ENCODE data around the gene MYL1.

The MYL1 gene

DNA sequence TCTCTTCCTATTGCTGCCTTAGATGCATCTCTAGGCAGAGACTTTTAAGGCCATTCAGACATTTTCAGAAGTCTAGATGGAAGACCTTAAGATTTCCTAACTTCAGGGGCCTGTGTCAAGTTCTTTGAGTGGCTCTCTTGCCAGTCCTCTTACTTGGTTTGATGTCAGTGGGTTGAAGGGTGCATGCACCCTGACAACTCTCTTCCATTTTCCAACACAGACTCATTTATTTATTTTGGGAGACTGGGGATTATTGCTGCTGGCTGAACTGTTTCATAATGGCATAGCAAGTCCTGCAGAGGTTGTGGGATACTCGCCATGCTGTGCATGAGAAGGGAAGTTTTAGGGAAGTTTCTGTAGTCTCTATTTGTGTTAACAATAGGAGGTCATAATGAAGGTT, 50.7 kb downstream of the MYL1 start:
- no peak for DNase-seq

DNA sequence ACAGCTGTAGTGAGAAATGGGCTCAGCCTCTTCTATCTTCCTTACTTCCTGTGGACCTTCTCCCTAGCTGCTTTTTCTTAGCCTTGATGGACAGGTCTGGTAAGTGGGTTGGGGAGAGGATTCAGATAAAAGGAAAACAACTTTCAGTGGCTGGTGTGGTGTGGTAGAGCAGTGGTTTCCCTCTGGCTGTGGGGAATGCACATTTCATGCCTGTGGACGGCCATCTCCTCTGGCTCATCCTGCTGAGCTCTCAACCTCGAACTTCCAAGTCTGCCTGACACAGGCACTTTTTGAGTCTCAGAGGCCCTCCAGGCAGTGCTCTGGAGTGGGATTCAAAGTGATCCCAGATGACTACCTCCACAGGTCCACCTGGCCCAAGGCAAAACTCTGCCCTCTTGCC, 51.1 kb downstream of the MYL1 start:
- DNase-seq, result no peak

DNA sequence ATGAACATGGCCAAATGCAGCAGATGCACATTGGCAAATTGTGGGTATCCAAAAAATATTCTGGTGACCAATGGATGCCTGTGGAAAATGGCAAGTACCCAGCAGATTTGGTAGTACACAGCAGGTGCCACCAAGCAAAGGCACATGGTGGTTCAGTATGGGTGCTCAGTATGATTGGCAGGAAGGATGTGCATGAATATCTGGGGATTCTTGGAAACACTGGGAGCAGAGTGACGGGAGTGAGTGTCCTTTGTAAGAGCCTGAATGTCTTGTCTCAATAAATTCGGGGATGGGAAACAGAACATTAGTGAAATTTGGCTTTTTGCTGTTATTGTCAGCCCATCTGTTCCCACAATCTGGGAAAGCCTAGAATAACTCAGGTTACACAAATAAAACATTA, 52.9 kb downstream of the MYL1 start:
- no peak for DNase-seq

DNA sequence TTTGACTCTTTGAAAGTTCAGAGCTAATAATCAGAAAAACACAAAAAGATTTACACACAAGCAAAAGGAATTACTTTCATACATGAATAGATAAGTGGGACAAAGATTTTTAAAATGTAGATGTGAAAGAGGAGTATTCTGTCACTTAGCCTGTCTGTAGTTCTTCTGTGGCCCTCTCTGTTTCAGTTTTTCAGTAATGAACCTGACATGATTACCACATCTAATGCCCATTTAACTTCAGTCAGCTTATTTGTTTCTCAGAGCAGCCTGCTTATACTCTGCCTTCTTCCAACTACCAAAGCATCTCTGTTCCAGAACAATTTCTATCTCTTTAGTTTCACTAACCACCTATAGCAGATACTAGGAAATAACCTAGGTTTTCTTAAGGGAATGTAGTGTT, 55.3 kb downstream of the MYL1 start:
- DNase-seq, result no peak

DNA sequence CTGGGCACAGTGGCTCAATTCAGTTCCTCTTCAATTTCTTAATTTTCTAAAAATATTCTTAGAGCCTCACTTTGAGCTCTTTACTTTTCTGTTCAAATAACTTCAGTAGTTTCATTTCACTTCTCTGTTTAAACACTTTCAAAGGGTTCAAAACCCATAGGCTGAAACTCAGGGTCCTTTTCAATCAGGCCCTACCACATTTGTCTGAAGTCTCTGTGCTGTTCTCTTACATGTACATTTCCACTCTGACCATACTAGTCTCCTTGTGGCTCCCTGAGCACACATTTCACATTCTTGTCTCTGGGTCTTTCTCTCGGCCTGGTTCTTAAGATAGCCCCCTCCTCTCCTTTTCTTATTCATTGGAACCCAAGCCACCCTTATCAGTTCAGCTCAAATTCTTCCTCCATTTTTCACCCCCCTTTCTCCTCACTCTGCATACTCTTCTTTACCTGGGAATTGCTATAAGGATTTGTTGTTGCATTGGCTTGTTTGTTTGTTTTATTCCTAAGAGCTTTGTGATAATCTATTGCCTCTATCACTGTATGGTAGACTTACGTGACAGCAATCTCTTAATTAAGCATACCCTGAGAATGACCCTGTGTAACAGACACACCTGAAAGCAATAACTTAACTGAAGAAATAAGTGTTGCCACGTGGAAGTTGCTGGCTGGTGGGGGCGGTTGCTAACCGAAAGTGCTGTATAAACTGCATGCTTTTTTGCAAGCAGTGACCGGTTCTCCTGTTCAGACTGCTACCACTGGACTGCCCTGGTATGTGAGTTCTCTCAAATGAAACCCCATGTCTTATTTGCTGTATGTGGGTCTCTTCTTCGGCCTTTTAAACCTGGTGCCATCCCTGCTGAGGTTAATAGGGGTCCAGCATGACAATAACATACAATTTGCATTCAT, 62.0 kb downstream of the MYL1 start:
- no peak for DNase-seq

DNA sequence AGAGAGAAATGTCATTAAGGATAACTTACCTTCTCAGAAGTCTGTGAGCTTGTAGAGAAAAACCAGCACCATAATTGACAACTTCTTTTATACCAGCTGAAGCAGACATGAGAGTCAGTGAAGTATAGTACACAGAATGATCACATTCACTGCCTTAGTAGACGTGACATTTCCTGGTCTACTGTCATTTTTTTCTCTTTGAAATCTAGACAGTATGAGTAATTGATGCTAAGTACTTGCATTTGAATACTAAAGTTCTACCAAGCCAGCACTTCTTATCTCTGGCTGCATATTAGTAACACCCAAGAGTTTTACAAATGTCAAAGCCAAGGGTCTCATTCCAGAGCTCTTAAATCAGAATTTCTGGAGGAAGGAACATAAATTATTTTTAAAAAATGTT, 64.4 kb downstream of the MYL1 start:
- DNase-seq, result no peak
